ENCODE results near the gene RPS3.
"Not testable (repeated sequence)": the region's sequence is repeated elsewhere in the genome, so short reads cannot be mapped to it uniquely, and the experiment has no call there.

RPS3 gene

GRCh38 chr11:75380716-75381420, 18.4 kb upstream of the RPS3 start:
- DNase-seq, result no peak

GRCh38 chr11:75383246-75383645, 16.1 kb upstream of the RPS3 start:
- DNase-seq, result no peak

GRCh38 chr11:75384438-75385080, 14.8 kb upstream of the RPS3 start:
- peak; percentile 78 to 85 for DNase-seq

GRCh38 chr11:75386942-75387630, 12.2 kb upstream of the RPS3 start:
- no peak for DNase-seq

GRCh38 chr11:75387736-75388294, 11.5 kb upstream of the RPS3 start:
- DNase-seq, result no peak

GRCh38 chr11:75388386-75389275, 10.7 kb upstream of the RPS3 start:
- DNase-seq, result peak; percentile 79 to 80

GRCh38 chr11:75389276-75389605, 10.1 kb upstream of the RPS3 start:
- no peak for DNase-seq

GRCh38 chr11:75389925-75390324, 9.4 kb upstream of the RPS3 start:
- DNase-seq, result no peak

- no peak for DNase-seq
Observed at GRCh38 chr11:75394085-75394840, 5.1 kb upstream of the RPS3 start.

GRCh38 chr11:75398906-75399305, 412 bp upstream of the RPS3 start:
- no peak for DNase-seq

GRCh38 chr11:75400146-75400865, 988 bp downstream of the RPS3 start:
- peak; percentile 37 to 48 for DNase-seq

- DNase-seq, result no peak
Observed at GRCh38 chr11:75402002-75402773, 2.9 kb downstream of the RPS3 start.

GRCh38 chr11:75403037-75403436, 3.7 kb downstream of the RPS3 start:
- DNase-seq, result no peak

GRCh38 chr11:75403983-75404658, 4.8 kb downstream of the RPS3 start:
- peak; percentile 44 to 50 for DNase-seq

GRCh38 chr11:75406338-75406777, 7.0 kb downstream of the RPS3 start:
- no peak for DNase-seq

GRCh38 chr11:75408957-75409219, 9.6 kb downstream of the RPS3 start:
- DNase-seq, result no peak

GRCh38 chr11:75409971-75410370, 10.7 kb downstream of the RPS3 start:
- DNase-seq, result not testable (repeated sequence)

- not testable (repeated sequence) for DNase-seq
Observed at GRCh38 chr11:75413146-75413545, 13.8 kb downstream of the RPS3 start.

GRCh38 chr11:75413864-75414263, 14.5 kb downstream of the RPS3 start:
- DNase-seq, result no peak
